Neural progenitor cell (in vitro differentiated cells): ENCODE results near the gene PTCH1.

Experiments
- CTCF ChIP-seq: fragments of 200-600 bp; sonication (generic); IDR thresholded peaks from 2 replicates; pipeline ENCODE4 v1.5.1; 2017; ENCODE audit warnings: antibody characterized with exemption, mild to moderate bottlenecking
- EZH2phosphoT487 ChIP-seq: fragments of 200-600 bp; sonication (generic); IDR thresholded peaks from 2 replicates; pipeline ENCODE4 v1.6.1; 2017; ENCODE audit warnings: antibody characterized with exemption

DNA sequence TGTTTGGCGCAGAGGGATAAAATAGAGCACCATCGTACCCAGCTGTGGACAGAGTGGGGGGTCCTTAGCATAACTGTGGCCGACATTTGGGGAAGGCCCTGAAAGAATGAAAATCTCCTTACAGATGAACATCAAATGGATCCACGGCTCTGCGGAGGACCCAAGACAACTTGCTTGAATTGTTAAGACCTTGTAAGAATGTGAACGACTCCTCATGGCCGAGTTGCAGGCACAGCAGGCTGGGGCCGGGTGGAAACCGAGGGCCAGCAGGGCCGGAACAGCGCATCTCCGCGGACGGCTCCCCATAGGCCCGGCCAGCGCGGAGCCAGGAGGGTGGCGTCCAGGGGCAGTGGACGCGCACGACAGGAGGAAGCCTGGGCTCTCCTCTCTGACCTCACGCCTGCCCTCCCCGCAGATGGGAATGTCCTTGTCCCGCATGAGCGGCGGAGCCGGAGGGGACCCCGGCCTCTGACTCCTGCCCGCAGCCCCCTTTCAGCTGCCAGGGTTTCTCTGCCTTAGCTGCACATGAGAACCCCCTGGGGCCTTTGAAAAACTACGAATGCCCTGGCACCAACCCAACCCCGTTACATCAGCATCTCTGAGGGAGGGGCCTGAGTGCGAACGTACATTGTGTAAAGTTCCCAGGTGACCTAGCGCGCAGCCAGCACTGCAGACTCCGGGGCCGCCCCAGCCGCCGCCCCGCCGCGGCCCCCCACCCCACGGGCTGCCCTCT, 36.2 kb upstream of the PTCH1 start:
- TF ChIP-seq CTCF (no peak), EZH2phosphoT487 (peak; percentile 8)
